DMS79 treated with DMSO at 0.1 percent for 48 hours (cell line): ENCODE measurements around the gene RPL10.

Experiments used
- DNase-seq: peaks from one replicate; lab custom pipeline; 2025; lab: John Stamatoyannopoulos, UW

The RPL10 gene

GRCh38 chrX:154430916-154431315 is 32.7 kb downstream of the RPL10 start:
- no peak for DNase-seq

GRCh38 chrX:154431341-154431740 is 33.2 kb downstream of the RPL10 start:
- no peak for DNase-seq

GRCh38 chrX:154432210-154432609 is 34.0 kb downstream of the RPL10 start:
- DNase-seq, result no peak

GRCh38 chrX:154433605-154434004 is 35.4 kb downstream of the RPL10 start:
- no peak for DNase-seq

- DNase-seq, result no peak
Observed at GRCh38 chrX:154434394-154435168, 36.4 kb downstream of the RPL10 start.

- DNase-seq, result no peak
Observed at GRCh38 chrX:154435171-154435733, 37.1 kb downstream of the RPL10 start.

GRCh38 chrX:154436374-154436982 is 38.3 kb downstream of the RPL10 start:
- no peak for DNase-seq

GRCh38 chrX:154436983-154437752 is 39.0 kb downstream of the RPL10 start, which contains the start of gene GDI1:
TSS of gene GDI1 (plus strand) at chrX:154437154. CDS start at chrX:154437255, 101 bp downstream.
- no peak for DNase-seq

- DNase-seq, result no peak
Observed at GRCh38 chrX:154437971-154438893, 40.1 kb downstream of the RPL10 start.

- no peak for DNase-seq
Observed at GRCh38 chrX:154439841-154440240, 41.7 kb downstream of the RPL10 start.

GRCh38 chrX:154440623-154441357 is 42.6 kb downstream of the RPL10 start:
- no peak for DNase-seq

- DNase-seq, result no peak
Observed at GRCh38 chrX:154441564-154441963, 43.4 kb downstream of the RPL10 start.

- no peak for DNase-seq
Observed at GRCh38 chrX:154441984-154442707, 44.0 kb downstream of the RPL10 start.

GRCh38 chrX:154443479-154443910 is 45.3 kb downstream of the RPL10 start:
- DNase-seq, result no peak

- DNase-seq, result peak; percentile 22
Observed at GRCh38 chrX:154443992-154444754, 46.0 kb downstream of the RPL10 start, which contains the start of gene FAM50A. TSS of gene FAM50A (plus strand) at chrX:154444141. CDS start at chrX:154444236, 95 bp downstream.

- no peak for DNase-seq
Observed at GRCh38 chrX:154444755-154445246, 46.6 kb downstream of the RPL10 start.

GRCh38 chrX:154445776-154446175 is 47.6 kb downstream of the RPL10 start:
- DNase-seq, result no peak

GRCh38 chrX:154446430-154446829 is 48.3 kb downstream of the RPL10 start:
- no peak for DNase-seq

GRCh38 chrX:154448484-154448883 is 50.3 kb downstream of the RPL10 start:
- DNase-seq, result no peak
